ENCODE data around the gene KCNMB2.

DNA sequence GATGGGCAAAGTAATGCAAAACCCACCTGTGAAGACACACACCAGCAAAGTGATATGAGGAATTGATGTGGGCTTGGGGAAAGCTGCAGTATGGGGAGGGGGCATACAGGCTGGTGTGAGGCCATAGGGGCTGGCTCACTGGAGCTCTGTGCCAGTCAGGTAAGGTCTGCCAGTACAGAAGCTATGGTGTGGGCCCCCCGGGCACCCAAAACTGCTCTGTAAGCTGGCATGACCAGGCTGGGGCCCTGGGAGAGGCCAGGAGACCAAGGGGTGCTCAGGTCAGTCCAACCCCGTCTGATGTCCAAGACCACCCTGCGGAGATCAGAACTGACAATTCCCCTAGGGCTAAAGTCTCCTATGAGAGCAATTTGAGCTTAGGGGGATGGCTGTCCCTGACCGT lies 163.1 kb downstream of the KCNMB2 start:
- TF ChIP-seq CTCF (IDR thresholded peaks at IDR 0.05; ENCODE audit: poor library complexity) (no peak), EZH2 (IDR thresholded peaks at IDR 0.05; ENCODE audit: borderline replicate concordance) (no peak), EZH2phosphoT487 (IDR thresholded peaks at IDR 0.05; ENCODE audit: low read depth, severe bottlenecking, unreplicated experiment) (no peak)

Data from hepatocyte (in vitro differentiated cells).